B cell (primary cell): ENCODE results near the gene CEP78. TPM values are rescaled to one million over a fixed set of nuclear protein-coding genes. Genes with fewer than 3 reads are reported as not detected.

Source experiments
- ATAC-seq: fragments of 200-7000 bp; cut with Tn5 transposase; one replicate; pipeline ENCODE4 v1.10.0; 2021; ENCODE audit warnings: low read depth, mild to moderate bottlenecking, moderate number of reproducible peaks, moderate library complexity
- CTCF ChIA-PET: fragments of 350-600 bp; sonication (Branson Sonifier 250); formaldehyde crosslinking; loops from one replicate; lab custom pipeline; 2021; ENCODE audit warnings: antibody characterized with exemption, inconsistent platforms; lab: Charles Lee
- POLR2A ChIA-PET: fragments of 350-600 bp; sonication (Branson Sonifier 250); formaldehyde crosslinking; loops from one replicate; lab custom pipeline; 2021; ENCODE audit warnings: antibody characterized with exemption; lab: Charles Lee
- DNase-seq: peaks from one replicate; pipeline ENCODE4 v3.0.0; 2013
- H2AFZ ChIP-seq: 2 replicates; pipeline ENCODE4 v1.6.1; 2012; ENCODE audit warnings: mild to moderate bottlenecking, low read depth, low read length; ENCODE audit not compliant: insufficient read depth, poor library complexity, severe bottlenecking
- H3K27ac ChIP-seq, 2 donors: 1 replicate in 1 of 2; 2 replicates in 1 of 2; pipeline ENCODE4 v1.5.1; 2012 to 2013; ENCODE audit warnings: low read length in 2 of 2, mild to moderate bottlenecking in 2 of 2, moderate library complexity in 1 of 2
- H3K27me3 ChIP-seq, 4 experiments: fragments of 200-600 bp in 1 of 4; sonication (generic) in 1 of 4; replicated peaks in 1 of 4; 1 replicate in 2 of 4; 2 replicates in 2 of 4; pipeline versions ENCODE4 v1.6.1 to v1.7.0; 2013 to 2016; ENCODE audit warnings: low read length in 3 of 4, mild to moderate bottlenecking in 2 of 4, mixed read lengths in 1 of 4, moderate library complexity in 1 of 4; ENCODE audit not compliant: insufficient read depth in 4 of 4, control insufficient read depth in 3 of 4; ENCODE audit errors: control extremely low read depth in 1 of 4
- H3K36me3 ChIP-seq, 2 experiments: replicated peaks in 1 of 2; 1 replicate in 1 of 2; 2 replicates in 1 of 2; pipeline versions ENCODE4 v1.6.1 to v1.7.1; 2013; ENCODE audit warnings: low read length in 1 of 2; ENCODE audit not compliant: insufficient read depth in 2 of 2, control insufficient read depth in 1 of 2; ENCODE audit errors: control extremely low read depth in 1 of 2, extremely low read depth in 1 of 2
- H3K4me1 ChIP-seq, 2 donors: fragments of 200-600 bp in 1 of 2; sonication (generic) in 1 of 2; 1 replicate in 1 of 2; 2 replicates in 1 of 2; pipeline versions ENCODE4 v1.5.1 to v1.6.1; 2013 to 2017; ENCODE audit warnings: low read length in 2 of 2; ENCODE audit not compliant: control insufficient read depth in 2 of 2, insufficient read depth in 2 of 2
- H3K4me2 ChIP-seq: replicated peaks from 2 replicates; pipeline ENCODE3; 2012; ENCODE audit warnings: mild to moderate bottlenecking, low read depth, low read length; ENCODE audit not compliant: poor library complexity, severe bottlenecking
- H3K4me3 ChIP-seq, 5 experiments: fragments of 200-600 bp in 1 of 5; sonication (generic) in 1 of 5; 1 replicate in 3 of 5; 2 replicates in 2 of 5; pipeline versions ENCODE4 v1.5.1 to v1.7.0; 2011 to 2016; ENCODE audit warnings: low read length in 4 of 5, mild to moderate bottlenecking in 4 of 5, low read depth in 2 of 5, control low read depth in 1 of 5, moderate library complexity in 1 of 5; ENCODE audit not compliant: insufficient read depth in 1 of 5; ENCODE audit errors: control extremely low read depth in 1 of 5, extremely low read depth in 1 of 5
- H3K79me2 ChIP-seq: fragments of 200-600 bp; sonication (generic); one replicate; pipeline ENCODE4 v1.6.0; 2016; ENCODE audit warnings: low read length; ENCODE audit not compliant: control insufficient read depth, insufficient read depth
- H3K9ac ChIP-seq: fragments of 200-600 bp; sonication (generic); 2 replicates; pipeline ENCODE4 v1.6.1; 2017; ENCODE audit warnings: mild to moderate bottlenecking, low read length, moderate library complexity
- H3K9me3 ChIP-seq, 3 donors: one replicate each; pipeline versions ENCODE4 v1.6.1 to v1.7.1; 2013; ENCODE audit warnings: low read length in 2 of 3; ENCODE audit not compliant: control insufficient read depth in 2 of 3, insufficient read depth in 1 of 3; ENCODE audit errors: control extremely low read depth in 1 of 3
- H4K20me1 ChIP-seq: 2 replicates; pipeline ENCODE4 v1.6.0; 2012; ENCODE audit warnings: mild to moderate bottlenecking, low read length; ENCODE audit not compliant: insufficient read depth, control insufficient read depth, poor library complexity, severe bottlenecking
- H3K27ac Mint-ChIP-seq: one replicate; pipeline ENCODE4 v1.8.0; 2021; ENCODE audit warnings: mixed read lengths
- H3K27me3 Mint-ChIP-seq: one replicate; pipeline ENCODE4 v1.8.0; 2021; ENCODE audit warnings: mixed read lengths
- H3K4me1 Mint-ChIP-seq: one replicate; pipeline ENCODE4 v1.8.0; 2021; ENCODE audit warnings: mixed read lengths
- H3K4me3 Mint-ChIP-seq: one replicate; pipeline ENCODE4 v1.8.0; 2021; ENCODE audit warnings: mixed read lengths
- H3K9me3 Mint-ChIP-seq: one replicate; pipeline ENCODE4 v1.8.0; 2022; ENCODE audit warnings: mixed read lengths; ENCODE audit not compliant: insufficient read depth
- CTCF ChIP-seq: fragments of 200-600 bp; IDR thresholded peaks from one replicate; pipeline ENCODE4 v1.8.0; 2022; ENCODE audit warnings: antibody characterized with exemption, mild to moderate bottlenecking
- EZH2 ChIP-seq: IDR thresholded peaks from 2 replicates; pipeline ENCODE4 v1.6.1; 2012; ENCODE audit warnings: borderline replicate concordance, low read depth, mild to moderate bottlenecking, moderate library complexity, low read length; ENCODE audit not compliant: insufficient read depth, poor library complexity, severe bottlenecking
- WGBS: methylation state at CpG from one replicate; pipeline ENCODE4 v1.1.5; 2013; ENCODE audit warnings: missing lambda C conversion rate; ENCODE audit not compliant: insufficient coverage; 5-methylcytosine and 5-hydroxymethylcytosine counted together
- intact Hi-C: fragments of 100-400 bp; cut with micrococcal nuclease; formaldehyde crosslinking; loops from one replicate; pipeline ENCODE4 v1.10.0; 2022
- polyA plus RNA-seq: library from polyadenylated mRNA; depleted of rRNA; stranded (reverse); fragments of >200 nt; gene quantifications from 2 replicates; pipeline ENCODE4 v1.2.3, GENCODE V29; 2012
- total RNA-seq, 2 donors: library from RNA; stranded (reverse); fragments of 120-200 nt in 1 of 2; gene quantifications; 1 replicate in 1 of 2; 2 replicates in 1 of 2; pipeline versions ENCODE4 v1.2.3 to v1.2.4, GENCODE V29; 2013 to 2022

CEP78 gene
- total and polyA plus RNA-seq, 2 donors (not counting 1 experiment from before 2014, with no cell fraction given) = 7.2 to 28.8 TPM

DNA sequence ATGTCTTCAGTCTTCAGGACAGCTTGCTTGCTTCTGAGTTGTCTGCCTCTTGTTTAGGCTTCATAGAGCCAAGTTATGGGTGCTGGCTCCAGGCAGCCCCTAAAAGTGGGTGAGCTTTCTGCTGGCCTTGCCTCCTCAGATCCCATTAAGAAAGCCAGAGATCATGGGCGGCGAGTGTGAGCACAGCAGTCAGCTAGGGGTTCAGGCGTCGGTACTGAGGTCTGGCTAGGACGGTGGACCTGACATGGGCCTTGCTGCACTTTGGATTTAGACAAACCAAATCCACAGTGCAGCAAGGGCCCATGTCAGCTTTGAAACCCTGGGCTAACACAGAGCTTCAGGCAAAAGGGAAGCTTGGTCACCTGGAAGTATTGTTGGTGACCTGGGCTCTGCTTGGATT is 78.7 kb downstream of the CEP78 start:
- Histone ChIP-seq H4K20me1 (no peaks in the 10 kb centered on the region), H3K9ac (no peak overlapping the region), H3K4me2 (no peak overlapping the region), H3K27ac (no peak overlapping the region), H3K36me3 (no peaks in the 10 kb centered on the region), H3K4me1 (no peaks in the 10 kb centered on the region), H2AFZ (no peak overlapping the region), H3K27me3 (no peaks in the 10 kb centered on the region), H3K79me2 (no peaks in the 10 kb centered on the region), H3K9me3 (no peaks in the 10 kb centered on the region), H3K4me3 (no peak overlapping the region)
- no peaks in the 10 kb centered on the region for H3K9me3 Mint-ChIP-seq
- 100% methylated on average over 5 of the region's 5 CpGs for WGBS
- no peak for ATAC-seq
- no peak overlapping the region for H3K27ac Mint-ChIP-seq
- intact Hi-C loops = no loop called here
- ChIA-PET CTCF (no interaction called here), POLR2A (no interaction called here)
- H3K4me1 Mint-ChIP-seq = no peaks in the 10 kb centered on the region
- H3K4me3 Mint-ChIP-seq = no peak overlapping the region
- TF ChIP-seq CTCF (no peak), EZH2 (no peak)
- no peaks in the 10 kb centered on the region for H3K27me3 Mint-ChIP-seq
- DNase-seq = no peak

GRCh38 chr9:78314953-78315870 is 79.3 kb downstream of the CEP78 start:
- no peak overlapping the region for H3K27ac Mint-ChIP-seq
- no peaks in the 10 kb centered on the region for H3K9me3 ChIP-seq
- 83% methylated on average over 6 of the region's 8 CpGs for WGBS

More at GRCh38 chr9:78314953-78315870, 79.3 kb downstream of the CEP78 start:
- ChIA-PET CTCF (no interaction called here), POLR2A (no interaction called here)
- H2AFZ ChIP-seq = no peak overlapping the region
- intact Hi-C loops = no loop called here
- Mint-ChIP-seq H3K9me3 (no peaks in the 10 kb centered on the region), H3K4me1 (no peaks in the 10 kb centered on the region), H3K4me3 (no peak overlapping the region), H3K27me3 (no peaks in the 10 kb centered on the region)
- no peak for DNase-seq
- no peak overlapping the region for H3K4me2 ChIP-seq
- H3K4me3 ChIP-seq = no peak overlapping the region
- no peak for TF ChIP-seq EZH2
- no peak for TF ChIP-seq CTCF
- H4K20me1 ChIP-seq = no peaks in the 10 kb centered on the region
- no peaks in the 10 kb centered on the region for H3K79me2 ChIP-seq
- no peak for ATAC-seq
- no peak overlapping the region for H3K9ac ChIP-seq
- no peak overlapping the region for H3K27ac ChIP-seq
- no peaks in the 10 kb centered on the region for H3K27me3 ChIP-seq
- H3K36me3 ChIP-seq = no peaks in the 10 kb centered on the region
- no peaks in the 10 kb centered on the region for H3K4me1 ChIP-seq
